ENCODE data around the gene C17orf75.
"Not testable (repeated sequence)": the region's sequence is repeated elsewhere in the genome, so short reads cannot be mapped to it uniquely, and the experiment has no call there.

Gene C17orf75

DNA sequence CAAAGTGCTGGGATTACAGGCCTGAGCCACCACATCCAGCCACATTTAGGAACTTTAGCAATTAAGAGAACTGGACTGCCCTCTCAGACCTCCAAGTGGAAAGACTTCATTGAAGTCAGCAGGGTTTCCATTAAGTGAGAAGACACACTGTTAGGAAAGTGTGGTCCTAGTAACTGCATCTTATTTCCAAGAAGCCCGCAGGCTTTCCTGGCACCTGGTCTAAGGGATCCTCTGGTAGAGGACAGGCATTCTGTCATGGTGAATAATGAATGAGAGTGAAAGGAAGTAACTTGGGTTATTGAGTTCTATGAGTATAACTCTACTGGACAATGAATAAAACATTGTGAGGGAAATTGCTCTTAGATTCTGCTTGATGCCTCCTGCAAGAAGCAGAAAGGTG is 14.1 kb downstream of the C17orf75 start:
- Mint-ChIP-seq H3K36me3 (peaks cover 2% of the 10 kb centered on the region), H3K4me1 (ENCODE audit: low read depth) (peaks cover 37% of the 10 kb centered on the region), H3K27me3 (no peaks in the 10 kb centered on the region), H3K9me3 (ENCODE audit: low read depth) (no peaks in the 10 kb centered on the region), H3K27ac (no peak overlapping the region), H3K4me3 (no peak overlapping the region)

DNA sequence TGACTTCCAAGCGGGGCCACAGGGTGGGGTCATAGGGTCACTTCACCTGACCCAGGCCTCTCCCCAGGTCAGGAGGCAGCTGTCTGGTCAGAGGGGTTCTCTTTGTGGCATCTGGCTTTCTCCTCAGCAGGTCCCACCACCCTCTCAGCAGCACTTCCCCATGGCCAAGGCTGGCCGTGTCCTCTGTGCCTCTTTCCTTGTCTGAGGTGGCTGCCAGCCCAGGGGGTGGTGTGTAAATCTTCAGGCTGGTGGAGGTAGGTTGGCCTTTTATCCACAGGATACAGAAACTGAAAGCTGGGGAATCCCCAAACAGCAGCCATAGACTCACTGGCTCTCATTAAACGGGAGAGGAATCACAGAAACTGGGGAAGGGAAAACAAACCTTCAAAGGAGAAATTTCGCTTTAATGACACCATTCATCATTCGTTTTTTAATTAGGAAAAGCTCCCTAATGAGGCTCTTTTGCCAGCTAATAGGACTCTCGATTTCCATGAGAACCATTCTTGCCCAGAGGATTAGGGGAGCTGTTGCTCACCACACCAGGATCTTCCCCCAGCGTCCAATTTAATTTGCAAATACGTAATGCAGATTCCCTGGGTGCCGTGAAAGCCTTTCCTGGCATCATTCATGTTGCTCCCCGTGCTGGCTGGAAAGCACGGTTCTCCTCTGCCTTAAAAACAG is 18.0 kb downstream of the C17orf75 start:
- no peaks in the 10 kb centered on the region for H3K9me3 Mint-ChIP-seq (ENCODE audit: low read depth)
- H3K36me3 Mint-ChIP-seq: no peaks in the 10 kb centered on the region
- H3K4me1 Mint-ChIP-seq (ENCODE audit: low read depth): peaks cover 22% of the 10 kb centered on the region
- no peaks in the 10 kb centered on the region for H3K27me3 Mint-ChIP-seq
- H3K27ac Mint-ChIP-seq: no peak overlapping the region
- peak overlapping the region; percentile 45 for H3K4me3 Mint-ChIP-seq

DNA sequence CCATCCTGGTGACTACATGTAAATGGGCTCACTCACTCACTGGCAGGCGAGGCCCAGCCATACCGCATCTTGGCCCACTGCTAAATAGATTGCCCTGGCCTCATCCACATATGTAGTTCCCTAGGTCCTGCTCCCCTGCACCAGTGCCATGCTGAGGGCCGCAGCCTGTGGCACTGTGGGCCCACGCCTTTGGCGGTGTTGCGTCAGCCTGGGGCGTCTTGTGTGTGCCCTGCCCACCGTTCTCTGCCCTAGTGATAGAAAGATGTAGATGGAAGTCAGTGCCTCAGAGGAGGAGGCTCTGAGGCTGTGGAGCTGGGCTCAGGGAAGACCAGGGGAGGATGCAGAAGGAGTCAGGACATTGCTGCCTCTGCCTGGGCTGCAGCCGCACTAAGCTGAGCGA is 18.9 kb downstream of the C17orf75 start:
- no peak overlapping the region for H3K4me3 Mint-ChIP-seq
- H3K4me1 Mint-ChIP-seq (ENCODE audit: low read depth): peaks cover 24% of the 10 kb centered on the region

DNA sequence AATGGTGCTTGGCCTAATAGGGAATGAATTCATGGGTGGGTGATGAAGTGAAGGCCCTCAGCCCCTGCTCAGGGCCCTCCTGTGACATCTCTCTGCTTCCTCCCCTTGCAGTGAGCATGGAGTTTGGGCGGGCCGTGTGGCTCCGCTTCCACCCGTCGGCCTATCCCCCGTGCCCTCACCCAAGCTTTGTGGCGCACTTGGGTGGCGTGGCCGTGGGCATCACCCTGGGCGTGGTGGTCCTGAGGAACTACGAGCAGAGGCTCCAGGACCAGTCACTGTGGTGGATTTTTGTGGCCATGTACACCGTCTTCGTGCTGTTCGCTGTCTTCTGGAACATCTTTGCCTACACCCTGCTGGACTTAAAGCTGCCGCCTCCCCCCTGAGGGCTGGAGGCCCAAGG is 21.1 kb downstream of the C17orf75 start:
- peaks cover 24% of the 10 kb centered on the region for H3K4me1 Mint-ChIP-seq (ENCODE audit: low read depth)
- no peaks in the 10 kb centered on the region for H3K9me3 Mint-ChIP-seq (ENCODE audit: low read depth)
- no peak overlapping the region for H3K4me3 Mint-ChIP-seq
- no peaks in the 10 kb centered on the region for H3K36me3 Mint-ChIP-seq
- peaks cover 4% of the 10 kb centered on the region for H3K27me3 Mint-ChIP-seq
- no peak overlapping the region for H3K27ac Mint-ChIP-seq

More for the DNA sequence above, 18.9 kb downstream of the C17orf75 start:
- Mint-ChIP-seq H3K36me3 (no peaks in the 10 kb centered on the region), H3K9me3 (ENCODE audit: low read depth) (no peaks in the 10 kb centered on the region), H3K27ac (no peak overlapping the region), H3K27me3 (no peaks in the 10 kb centered on the region)

DNA sequence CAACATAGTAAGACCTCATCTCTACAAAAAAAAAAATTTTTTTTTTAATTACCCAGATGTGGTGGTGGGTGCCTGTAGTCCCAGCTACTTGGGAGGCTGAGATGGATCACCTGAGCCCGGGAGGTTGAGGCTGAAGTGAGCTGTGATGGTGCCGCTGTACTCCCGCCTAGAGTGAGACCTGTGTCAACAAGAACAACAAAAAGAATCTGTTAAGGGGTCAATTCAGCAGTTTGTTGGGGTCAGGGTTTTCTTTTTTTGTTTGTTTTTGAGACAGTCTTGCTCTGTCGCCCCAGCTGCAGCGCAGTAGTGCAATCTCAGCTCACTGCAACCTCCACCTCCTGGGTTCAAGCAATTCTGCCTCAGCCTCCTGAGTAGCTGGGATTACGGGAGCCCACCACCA is 21.9 kb downstream of the C17orf75 start:
- peaks cover 24% of the 10 kb centered on the region for H3K4me1 Mint-ChIP-seq (ENCODE audit: low read depth)
- not testable (repeated sequence) for H3K27ac Mint-ChIP-seq; H3K4me3 Mint-ChIP-seq; H3K9me3 Mint-ChIP-seq (ENCODE audit: low read depth); H3K27me3 Mint-ChIP-seq; H3K36me3 Mint-ChIP-seq

DNA sequence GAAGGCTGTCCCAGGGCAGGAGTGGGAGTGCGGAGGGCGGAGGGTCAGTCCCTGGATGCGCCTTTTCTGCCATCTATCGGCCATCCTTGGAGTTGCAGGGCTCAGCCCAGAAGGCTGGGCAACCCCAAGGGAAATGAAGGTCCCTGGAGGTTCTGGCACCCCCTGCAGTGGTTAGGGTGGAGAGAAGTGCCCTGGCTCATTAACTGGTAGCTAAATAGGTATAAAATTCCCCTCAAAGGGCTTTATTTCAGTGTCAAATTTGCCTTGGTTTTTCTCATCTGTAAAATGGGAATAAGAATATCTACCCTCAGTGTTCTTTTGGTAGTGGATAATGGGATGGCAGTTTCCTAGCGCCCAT is 22.4 kb downstream of the C17orf75 start:
- H3K27me3 Mint-ChIP-seq: peaks cover 4% of the 10 kb centered on the region
- no peak overlapping the region for H3K27ac Mint-ChIP-seq
- peaks cover 3% of the 10 kb centered on the region for H3K36me3 Mint-ChIP-seq
- H3K4me1 Mint-ChIP-seq (ENCODE audit: low read depth): peaks cover 23% of the 10 kb centered on the region
- no peaks in the 10 kb centered on the region for H3K9me3 Mint-ChIP-seq (ENCODE audit: low read depth)
- peak overlapping the region; percentile 78 for H3K4me3 Mint-ChIP-seq

DNA sequence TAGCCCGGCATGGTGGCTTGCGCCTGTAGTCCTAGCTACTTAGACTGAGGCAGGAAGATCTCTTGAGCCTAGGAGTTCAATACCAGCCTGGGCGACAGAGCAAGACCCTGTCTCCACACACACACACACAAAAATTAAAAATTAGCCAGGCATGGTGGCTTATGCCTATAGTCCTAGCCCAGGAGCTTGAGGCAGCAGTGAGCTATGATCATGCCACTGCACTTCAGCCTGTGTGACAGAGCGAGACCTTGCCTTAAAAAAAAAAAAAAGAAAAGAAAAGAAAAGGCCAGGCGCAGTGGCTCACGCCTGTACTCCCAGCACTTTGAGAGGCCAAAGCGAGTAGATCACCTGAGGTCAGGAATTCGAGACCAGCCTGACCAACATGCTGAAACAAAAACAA is 23.9 kb downstream of the C17orf75 start:
- peaks cover 10% of the 10 kb centered on the region for H3K4me1 Mint-ChIP-seq (ENCODE audit: low read depth)
- H3K27me3 Mint-ChIP-seq: peaks cover 4% of the 10 kb centered on the region
- H3K9me3 Mint-ChIP-seq (ENCODE audit: low read depth): no peaks in the 10 kb centered on the region
- peaks cover 3% of the 10 kb centered on the region for H3K36me3 Mint-ChIP-seq
- no peak overlapping the region for H3K27ac Mint-ChIP-seq
- H3K4me3 Mint-ChIP-seq: peak overlapping the region; percentile 52

DNA sequence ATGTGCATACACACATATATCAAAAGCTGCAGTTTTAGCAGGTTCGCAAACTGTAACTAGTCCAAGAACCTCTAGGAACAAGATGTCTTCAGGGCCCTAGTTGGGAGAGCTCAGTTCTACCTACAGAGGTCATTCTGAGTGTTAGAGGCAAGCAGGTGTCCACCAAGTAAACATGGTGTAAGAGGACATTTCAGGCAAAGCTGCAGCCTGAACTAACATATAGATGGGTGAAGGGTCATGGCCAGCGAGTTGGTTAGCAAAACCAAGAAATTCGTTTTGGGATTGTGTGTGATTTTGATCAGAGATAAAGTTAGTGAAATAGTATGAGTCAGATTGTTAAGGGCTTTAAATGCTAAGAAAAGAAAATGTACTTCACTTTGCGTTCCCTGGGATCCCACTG is 24.6 kb downstream of the C17orf75 start:
- Mint-ChIP-seq H3K4me3 (no peak overlapping the region), H3K36me3 (peaks cover 3% of the 10 kb centered on the region), H3K27me3 (peaks cover 4% of the 10 kb centered on the region), H3K9me3 (ENCODE audit: low read depth) (no peaks in the 10 kb centered on the region), H3K4me1 (ENCODE audit: low read depth) (peaks cover 7% of the 10 kb centered on the region), H3K27ac (no peak overlapping the region)

DNA sequence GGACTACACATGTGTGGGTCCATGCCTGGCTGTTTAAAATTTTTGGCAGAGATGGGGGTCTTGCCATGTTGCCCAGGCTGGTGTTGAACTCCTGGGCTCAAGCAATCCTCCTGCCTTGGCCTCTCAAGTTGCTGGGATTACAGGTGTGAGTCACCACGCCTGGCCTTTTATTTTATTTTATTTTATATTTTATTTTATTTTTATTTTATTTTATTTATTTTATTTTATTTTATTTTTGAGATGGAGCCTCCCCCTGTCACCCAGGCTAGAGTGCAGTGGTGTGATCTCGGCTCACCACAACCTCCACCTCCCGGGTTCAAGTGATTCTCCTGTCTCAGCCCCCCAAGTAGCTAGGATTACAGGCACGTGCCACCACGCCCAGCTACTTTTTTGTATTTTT is 25.3 kb downstream of the C17orf75 start:
- H3K36me3 Mint-ChIP-seq; H3K9me3 Mint-ChIP-seq (ENCODE audit: low read depth); H3K4me3 Mint-ChIP-seq; H3K4me1 Mint-ChIP-seq (ENCODE audit: low read depth); H3K27ac Mint-ChIP-seq; H3K27me3 Mint-ChIP-seq: not testable (repeated sequence)

DNA sequence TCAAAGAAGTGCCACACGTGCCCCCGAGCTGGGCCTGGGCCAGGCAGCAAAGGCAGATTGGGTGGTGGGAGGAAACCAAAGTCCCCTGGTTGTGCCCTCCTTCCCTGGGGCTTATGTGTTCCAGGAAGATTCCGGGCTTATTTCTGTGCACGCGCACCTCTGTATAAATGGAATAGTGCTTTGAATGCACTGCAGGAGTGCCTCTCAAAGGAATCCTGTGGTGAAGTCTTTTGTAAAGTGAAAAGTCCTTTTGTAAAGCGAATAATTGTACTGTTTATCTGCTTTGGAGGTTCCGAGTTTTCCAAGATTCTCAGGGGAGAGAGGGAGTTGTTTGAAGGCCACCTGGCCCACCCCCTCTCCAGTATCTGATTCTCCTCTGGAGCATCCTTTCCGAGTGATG is 26.8 kb downstream of the C17orf75 start:
- Mint-ChIP-seq H3K4me1 (ENCODE audit: low read depth) (peaks cover 7% of the 10 kb centered on the region), H3K36me3 (peaks cover 3% of the 10 kb centered on the region), H3K27me3 (peaks cover 4% of the 10 kb centered on the region), H3K9me3 (ENCODE audit: low read depth) (no peaks in the 10 kb centered on the region), H3K27ac (no peak overlapping the region), H3K4me3 (no peak overlapping the region)

DNA sequence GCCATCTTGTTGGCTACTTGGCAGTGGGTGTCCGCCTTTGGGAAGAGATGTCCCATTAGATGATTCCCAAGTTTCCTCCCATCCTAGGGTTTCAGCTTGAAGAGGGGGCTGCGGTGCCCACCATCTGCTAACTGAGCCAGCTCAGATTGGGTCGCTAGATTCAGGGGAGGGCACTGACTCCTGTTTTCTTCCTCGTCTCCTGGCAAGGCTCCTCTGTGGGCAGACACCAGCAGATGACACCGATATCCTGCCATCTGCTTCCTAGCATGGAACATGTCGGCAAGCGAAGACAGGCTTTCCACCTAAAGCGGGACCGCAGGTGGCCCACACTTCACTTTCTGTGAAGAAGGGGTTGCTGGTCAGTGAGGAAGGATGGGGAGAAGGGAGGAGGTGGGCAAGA is 27.3 kb downstream of the C17orf75 start:
- H3K36me3 Mint-ChIP-seq: peaks cover 3% of the 10 kb centered on the region
- H3K4me3 Mint-ChIP-seq: no peak overlapping the region
- peaks cover 6% of the 10 kb centered on the region for H3K4me1 Mint-ChIP-seq (ENCODE audit: low read depth)
- peaks cover 4% of the 10 kb centered on the region for H3K27me3 Mint-ChIP-seq
- H3K27ac Mint-ChIP-seq: no peak overlapping the region
- H3K9me3 Mint-ChIP-seq (ENCODE audit: low read depth): no peaks in the 10 kb centered on the region

DNA sequence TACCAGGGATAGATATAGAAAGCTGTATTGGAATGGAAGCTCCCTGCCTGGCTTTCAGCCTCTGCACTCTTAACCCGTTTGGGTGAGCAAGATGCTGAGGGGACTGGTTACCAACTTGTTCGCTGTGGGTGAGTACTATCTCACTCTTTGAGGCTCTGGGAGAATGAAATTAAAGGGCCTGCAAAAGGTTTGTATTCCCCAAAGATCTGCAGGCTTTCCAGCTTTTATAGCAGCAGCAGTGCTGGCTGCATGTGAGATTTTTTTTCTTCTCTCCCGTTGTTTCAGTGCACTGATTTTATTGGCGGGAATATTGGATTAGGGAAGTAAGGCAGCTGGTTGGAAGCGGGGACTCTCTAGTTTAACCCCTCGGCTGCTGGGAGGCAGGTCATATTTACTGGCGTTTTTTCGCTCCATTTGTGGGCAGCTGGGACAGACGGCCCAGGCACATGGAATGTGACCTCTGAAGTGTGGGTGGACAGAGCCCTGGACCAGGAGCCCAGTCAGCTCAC is 30.9 kb downstream of the C17orf75 start:
- Mint-ChIP-seq H3K4me3 (no peak overlapping the region), H3K27ac (no peak overlapping the region), H3K4me1 (ENCODE audit: low read depth) (no peaks in the 10 kb centered on the region), H3K36me3 (peaks cover 3% of the 10 kb centered on the region), H3K9me3 (ENCODE audit: low read depth) (no peaks in the 10 kb centered on the region), H3K27me3 (no peaks in the 10 kb centered on the region)

DNA sequence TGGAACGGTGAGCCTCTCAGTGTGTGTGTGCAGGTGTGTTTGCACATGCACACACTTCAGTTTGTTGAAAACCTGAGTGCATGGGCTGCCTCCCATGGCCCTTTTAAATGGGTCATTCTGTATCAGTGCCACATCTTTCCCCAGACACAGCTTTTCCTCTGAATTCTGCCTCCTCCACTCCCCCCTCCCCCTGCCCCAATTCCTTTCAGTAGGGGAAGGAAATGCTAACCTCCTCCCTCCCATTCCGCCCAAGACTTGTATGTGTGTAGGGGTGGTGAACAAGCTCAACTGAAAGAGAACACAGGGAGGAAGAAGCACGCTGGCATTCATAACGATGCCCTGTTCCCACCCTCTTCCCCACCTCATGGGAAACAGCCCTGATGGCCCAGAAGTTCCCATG is 34.3 kb downstream of the C17orf75 start:
- no peaks in the 10 kb centered on the region for H3K27me3 Mint-ChIP-seq
- H3K4me3 Mint-ChIP-seq: no peak overlapping the region
- no peak overlapping the region for H3K27ac Mint-ChIP-seq

DNA sequence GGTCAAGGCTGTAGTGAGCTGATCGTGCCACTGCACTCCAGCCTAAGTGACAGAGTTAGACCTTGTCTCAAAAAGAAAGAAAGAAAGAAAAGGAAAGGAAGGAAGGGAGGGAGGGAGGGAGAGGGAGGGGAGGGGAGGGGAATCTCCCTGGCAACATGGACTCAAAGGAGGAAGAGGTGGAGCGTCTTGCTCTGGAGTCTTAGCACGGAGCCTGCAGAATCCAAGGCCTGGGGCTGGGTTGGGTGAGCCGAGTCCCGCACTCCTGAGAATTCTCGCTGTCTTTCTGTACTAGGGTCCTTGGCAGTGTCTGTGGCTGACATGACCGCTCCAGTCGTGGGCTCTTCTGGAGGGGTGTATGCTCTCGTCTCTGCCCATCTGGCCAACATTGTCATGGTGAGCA is 36.9 kb downstream of the C17orf75 start:
- H3K27me3 Mint-ChIP-seq: no peaks in the 10 kb centered on the region
- no peaks in the 10 kb centered on the region for H3K9me3 Mint-ChIP-seq (ENCODE audit: low read depth)
- no peak overlapping the region for H3K4me3 Mint-ChIP-seq
- H3K27ac Mint-ChIP-seq: no peak overlapping the region
- no peaks in the 10 kb centered on the region for H3K36me3 Mint-ChIP-seq
- no peaks in the 10 kb centered on the region for H3K4me1 Mint-ChIP-seq (ENCODE audit: low read depth)

More for the DNA sequence above, 34.3 kb downstream of the C17orf75 start:
- Mint-ChIP-seq H3K4me1 (ENCODE audit: low read depth) (no peaks in the 10 kb centered on the region), H3K9me3 (ENCODE audit: low read depth) (no peaks in the 10 kb centered on the region), H3K36me3 (no peaks in the 10 kb centered on the region)

DNA sequence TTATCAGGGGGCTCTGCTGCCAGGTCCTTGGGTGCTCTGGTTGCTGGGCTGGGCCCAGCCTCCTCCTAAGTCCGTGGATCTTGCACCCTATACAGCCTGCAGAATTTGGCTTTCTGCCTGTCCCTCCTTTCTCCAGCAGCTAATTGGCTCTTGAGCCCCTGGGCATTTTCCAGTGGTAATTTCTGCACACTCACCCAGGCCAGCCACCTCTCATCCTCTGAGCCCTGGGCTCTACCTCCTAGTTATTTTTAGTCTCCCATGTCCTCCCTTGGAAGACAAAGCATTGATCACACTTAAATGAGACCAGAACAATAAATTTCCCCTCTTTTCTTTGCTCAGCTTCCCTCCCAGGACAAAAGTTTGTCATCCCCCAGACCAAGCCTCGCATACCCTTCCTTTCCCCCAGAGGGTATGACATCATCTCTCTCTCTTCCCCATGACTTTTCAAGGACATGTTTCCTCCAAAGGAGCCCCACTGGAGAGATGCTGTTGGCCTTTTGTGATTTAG is 38.1 kb downstream of the C17orf75 start:
- Mint-ChIP-seq H3K4me1 (ENCODE audit: low read depth) (no peaks in the 10 kb centered on the region), H3K27me3 (no peaks in the 10 kb centered on the region), H3K4me3 (no peak overlapping the region), H3K9me3 (ENCODE audit: low read depth) (no peaks in the 10 kb centered on the region), H3K27ac (no peak overlapping the region), H3K36me3 (no peaks in the 10 kb centered on the region)

Measured in activated naive CD8-positive, alpha-beta T cell (primary cell).